HepG2 (cell line): ENCODE data around the gene EDA2R. TPM values are rescaled to one million over a fixed set of nuclear protein-coding genes. Genes with fewer than 3 reads are reported as not detected.

Experiments used
- ATAC-seq: fragments of 200-7000 bp; cut with Tn5 transposase; 3 replicates; pipeline ENCODE4 v1.9.1; 2020; ENCODE audit warnings: mild to moderate bottlenecking, moderate library complexity
- BruUV-seq: library from RNA; stranded (reverse); fragments of 400-500 nt; replicated peaks from 2 replicates; lab custom pipeline; 2021; lab: Mats Ljungman, UMichigan
- CTCF ChIA-PET: fragments of 300-600 bp; formaldehyde crosslinking; extraction: SDS; loops from one replicate; lab custom pipeline; 2021; ENCODE audit warnings: low total read pairs, inconsistent platforms, low intra/inter-chr PET ratio; lab: Yijun Ruan, JAX
- POLR2A ChIA-PET: fragments of 350-600 bp; sonication (Branson Sonifier 250); formaldehyde crosslinking; loops from one replicate; lab custom pipeline; 2020; ENCODE audit warnings: antibody characterized with exemption, inconsistent platforms; lab: Yijun Ruan, JAX
- DNase-seq: peaks from one replicate; pipeline ENCODE4 v3.0.0-alpha.2; 2015; ENCODE audit warnings: low spot score
- FAIRE-seq: peaks from 3 replicates; lab custom pipeline; 2011; peaks lifted over from hg19 to GRCh38; lab: Jason Lieb, UNC
- H2AFZ ChIP-seq: one replicate; pipeline ENCODE4 v1.6.1; 2011; ENCODE audit warnings: low read length, inconsistent platforms
- H3K27ac ChIP-seq: fragments of 300-600 bp; 3 replicates; pipeline ENCODE4 v1.8.0; 2011; ENCODE audit warnings: mixed run types, mild to moderate bottlenecking, mixed read lengths, low read length, inconsistent platforms; ENCODE audit not compliant: insufficient read depth; ENCODE audit errors: extremely low read length
- H3K27me3 ChIP-seq, 2 experiments: fragments of 200-600 bp in 1 of 2; 2 replicates in 1 of 2; 3 replicates in 1 of 2; pipeline versions ENCODE4 v1.6.0 to v1.8.0; 2011; ENCODE audit warnings: low read length in 2 of 2, mild to moderate bottlenecking in 2 of 2, moderate library complexity in 2 of 2, inconsistent platforms in 1 of 2; ENCODE audit not compliant: insufficient read depth in 2 of 2, control insufficient read depth in 1 of 2
- H3K36me3 ChIP-seq, 2 experiments: fragments of 200-600 bp in 1 of 2; replicated peaks in 1 of 2; 2 replicates in 1 of 2; 3 replicates in 1 of 2; pipeline versions ENCODE4 v1.5.1 to v1.8.0; 2011; ENCODE audit warnings: low read length in 2 of 2, inconsistent platforms in 1 of 2; ENCODE audit not compliant: insufficient read depth in 2 of 2, control insufficient read depth in 1 of 2
- H3K4me1 ChIP-seq: 2 replicates; pipeline ENCODE4 v1.5.1; 2012; ENCODE audit warnings: low read length, inconsistent platforms; ENCODE audit not compliant: insufficient read depth
- H3K4me2 ChIP-seq: 2 replicates; pipeline ENCODE4 v1.6.0; 2011; ENCODE audit warnings: low read depth, low read length, inconsistent platforms
- H3K4me3 ChIP-seq, 3 experiments: fragments of 200-600 bp in 1 of 3; sonication (generic), shearing (Covaris generic) in 1 of 3; replicated peaks in 1 of 3; 2 replicates each; pipeline ENCODE4 v1.5.1; 2011 to 2016; ENCODE audit warnings: low read length in 3 of 3, inconsistent platforms in 2 of 3, low read depth in 2 of 3, mild to moderate bottlenecking in 2 of 3, control low read depth in 1 of 3, mixed read lengths in 1 of 3; ENCODE audit not compliant: insufficient read depth in 1 of 3
- H3K79me2 ChIP-seq: one replicate; pipeline ENCODE4 v1.6.1; 2011; ENCODE audit warnings: low read length, inconsistent platforms; ENCODE audit not compliant: insufficient read depth
- H3K9ac ChIP-seq: 2 replicates; pipeline ENCODE4 v1.6.0; 2011; ENCODE audit warnings: mild to moderate bottlenecking, low read depth, low read length, inconsistent platforms; ENCODE audit not compliant: insufficient read depth
- H3K9me3 ChIP-seq: 2 replicates; pipeline ENCODE4 v1.5.1; 2012; ENCODE audit warnings: mild to moderate bottlenecking, low read length
- H4K20me1 ChIP-seq: 2 replicates; pipeline ENCODE4 v1.6.0; 2011; ENCODE audit warnings: inconsistent platforms, mild to moderate bottlenecking, low read length, moderate library complexity; ENCODE audit not compliant: insufficient read depth
- AKAP8 ChIP-seq: sonication (generic); formaldehyde crosslinking; IDR thresholded peaks from 2 replicates; pipeline ENCODE4 v1.5.1; 2020; ENCODE audit warnings: mild to moderate bottlenecking, missing genetic modification reagents
- MTA1 ChIP-seq: sonication (generic); formaldehyde crosslinking; IDR thresholded peaks from 2 replicates; pipeline ENCODE4 v1.4.0; 2020; ENCODE audit warnings: missing genetic modification reagents, mild to moderate bottlenecking, borderline replicate concordance
- NFKBIZ ChIP-seq: IDR thresholded peaks from 2 replicates; pipeline ENCODE4 v1.6.1; 2018; ENCODE audit warnings: missing genetic modification reagents, missing compliant biosample characterization
- REXO4 ChIP-seq: sonication (generic); formaldehyde crosslinking; IDR thresholded peaks from 2 replicates; pipeline ENCODE4 v1.8.0; 2022; ENCODE audit warnings: missing genetic modification reagents, mild to moderate bottlenecking, borderline replicate concordance
- SALL2 ChIP-seq: sonication (generic); formaldehyde crosslinking; IDR thresholded peaks from 2 replicates; pipeline ENCODE4 v1.8.1; 2023; ENCODE audit warnings: mild to moderate bottlenecking, missing genetic modification reagents, inconsistent platforms
- ZNF547 ChIP-seq: sonication (generic); formaldehyde crosslinking; IDR thresholded peaks from 2 replicates; pipeline ENCODE4 v1.5.1; 2020; ENCODE audit warnings: mild to moderate bottlenecking, missing genetic modification reagents
- WGBS: methylation state at CpG from one replicate; pipeline ENCODE4 v1.1.6; 2017; ENCODE audit warnings: low lambda C conversion rate; 5-methylcytosine and 5-hydroxymethylcytosine counted together
- in situ Hi-C: cut with HindIII; loops from 2 replicates; pipeline ENCODE4 v1.10.0; 2017; ENCODE audit warnings: low pct_unique_long_range_greater_than_20kb; ENCODE audit not compliant: extremely low pct_ligation_motif_present
- intact Hi-C: fragments of 100-400 bp; cut with micrococcal nuclease; formaldehyde crosslinking; loops from one replicate; pipeline ENCODE4 v1.10.0; 2022; ENCODE audit not compliant: unreplicated experiment
- polyA plus RNA-seq, 8 experiments: library from polyadenylated mRNA; depleted of rRNA in 3 of 8; stranded (reverse) in 7 of 8; unstranded in 1 of 8; fragments of >200 nt; fragmentation: Illumina TruSeq in 4 of 8; extraction: Trizol in 4 of 8; gene quantifications; 2 replicates each; pipeline versions ENCODE4 v1.2.1 to v1.2.3, GENCODE V29; 2011 to 2016; ENCODE audit warnings: low read depth in 4 of 8, missing spikeins in 1 of 8, mixed read lengths in 1 of 8; ENCODE audit not compliant: insufficient read depth in 1 of 8
- total RNA-seq, 5 experiments: library from RNA; depleted of rRNA; stranded (reverse); fragments of >200 nt; fragmentation: Illumina TruSeq; extraction: Trizol; gene quantifications; 2 replicates each; pipeline ENCODE4 v1.2.3, GENCODE V29; 2016; ENCODE audit warnings: low read depth in 1 of 5
- TF ChIP-seq, protein P1 (sequence below): sonication (generic); formaldehyde crosslinking; IDR thresholded peaks from 2 replicates; pipeline ENCODE4 v1.4.0; 2020; ENCODE audit warnings: missing genetic modification reagents
- TF ChIP-seq, protein P2 (sequence below): sonication (generic); formaldehyde crosslinking; IDR thresholded peaks from 2 replicates; pipeline ENCODE4 v1.5.1; 2020; ENCODE audit warnings: missing genetic modification reagents, mild to moderate bottlenecking, borderline replicate concordance
- TF ChIP-seq, protein P3 (sequence below): sonication (generic); formaldehyde crosslinking; conservative IDR thresholded peaks from 2 replicates; pipeline ENCODE4 v1.8.0; 2022; ENCODE audit warnings: mild to moderate bottlenecking, moderate library complexity, missing genetic modification reagents

Gene EDA2R
- total and polyA plus RNA-seq, 2 of the 13 experiments (the other 11 are each of a cell fraction or from before 2014, with no cell fraction given) = 10.0 to 12.0 TPM

DNA sequence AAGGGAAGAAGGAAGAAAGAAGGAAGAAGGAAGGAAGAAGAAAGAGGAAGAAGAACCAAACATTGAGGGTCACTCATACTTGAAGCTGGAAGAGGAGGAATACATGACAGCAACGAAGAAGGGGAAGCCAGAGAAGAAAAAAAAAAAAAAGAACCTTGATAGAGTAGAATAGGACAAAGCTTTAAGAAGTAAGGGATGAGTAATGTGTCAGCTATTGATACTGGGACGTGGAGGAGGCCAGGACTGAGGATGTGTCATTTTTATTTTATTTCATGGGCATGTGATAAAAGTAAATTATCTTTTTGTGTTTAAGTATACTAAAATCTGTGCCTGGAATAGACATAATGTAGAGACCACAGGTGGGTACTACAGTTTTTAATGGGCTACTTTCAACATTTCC lies 6.4 kb downstream of the EDA2R start:
- Histone ChIP-seq H4K20me1 (no peaks in the 10 kb centered on the region), H2AFZ (no peak overlapping the region), H3K4me3 (no peak overlapping the region), H3K4me1 (peaks cover 28% of the 10 kb centered on the region), H3K79me2 (peaks cover 57% of the 10 kb centered on the region), H3K27ac (no peak overlapping the region), H3K4me2 (no peak overlapping the region), H3K9ac (no peak overlapping the region), H3K36me3 (no peaks in the 10 kb centered on the region), H3K9me3 (no peaks in the 10 kb centered on the region), H3K27me3 (no peaks in the 10 kb centered on the region)
- FAIRE-seq = no peak
- TF ChIP-seq MTA1 (CRISPR knock-in tag) (no peak), SALL2 (no peak), ZNF547 (no peak), AKAP8 (CRISPR knock-in tag) (no peak), NFKBIZ (no peak), REXO4 (CRISPR knock-in tag) (no peak)
- TF ChIP-seq, protein P1, sequence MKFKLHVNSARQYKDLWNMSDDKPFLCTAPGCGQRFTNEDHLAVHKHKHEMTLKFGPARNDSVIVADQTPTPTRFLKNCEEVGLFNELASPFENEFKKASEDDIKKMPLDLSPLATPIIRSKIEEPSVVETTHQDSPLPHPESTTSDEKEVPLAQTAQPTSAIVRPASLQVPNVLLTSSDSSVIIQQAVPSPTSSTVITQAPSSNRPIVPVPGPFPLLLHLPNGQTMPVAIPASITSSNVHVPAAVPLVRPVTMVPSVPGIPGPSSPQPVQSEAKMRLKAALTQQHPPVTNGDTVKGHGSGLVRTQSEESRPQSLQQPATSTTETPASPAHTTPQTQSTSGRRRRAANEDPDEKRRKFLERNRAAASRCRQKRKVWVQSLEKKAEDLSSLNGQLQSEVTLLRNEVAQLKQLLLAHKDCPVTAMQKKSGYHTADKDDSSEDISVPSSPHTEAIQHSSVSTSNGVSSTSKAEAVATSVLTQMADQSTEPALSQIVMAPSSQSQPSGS = no peak
- TF ChIP-seq, protein P2, sequence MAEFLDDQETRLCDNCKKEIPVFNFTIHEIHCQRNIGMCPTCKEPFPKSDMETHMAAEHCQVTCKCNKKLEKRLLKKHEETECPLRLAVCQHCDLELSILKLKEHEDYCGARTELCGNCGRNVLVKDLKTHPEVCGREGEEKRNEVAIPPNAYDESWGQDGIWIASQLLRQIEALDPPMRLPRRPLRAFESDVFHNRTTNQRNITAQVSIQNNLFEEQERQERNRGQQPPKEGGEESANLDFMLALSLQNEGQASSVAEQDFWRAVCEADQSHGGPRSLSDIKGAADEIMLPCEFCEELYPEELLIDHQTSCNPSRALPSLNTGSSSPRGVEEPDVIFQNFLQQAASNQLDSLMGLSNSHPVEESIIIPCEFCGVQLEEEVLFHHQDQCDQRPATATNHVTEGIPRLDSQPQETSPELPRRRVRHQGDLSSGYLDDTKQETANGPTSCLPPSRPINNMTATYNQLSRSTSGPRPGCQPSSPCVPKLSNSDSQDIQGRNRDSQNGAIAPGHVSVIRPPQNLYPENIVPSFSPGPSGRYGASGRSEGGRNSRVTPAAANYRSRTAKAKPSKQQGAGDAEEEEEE (CRISPR knock-in tag) = no peak
- TF ChIP-seq, protein P3, sequence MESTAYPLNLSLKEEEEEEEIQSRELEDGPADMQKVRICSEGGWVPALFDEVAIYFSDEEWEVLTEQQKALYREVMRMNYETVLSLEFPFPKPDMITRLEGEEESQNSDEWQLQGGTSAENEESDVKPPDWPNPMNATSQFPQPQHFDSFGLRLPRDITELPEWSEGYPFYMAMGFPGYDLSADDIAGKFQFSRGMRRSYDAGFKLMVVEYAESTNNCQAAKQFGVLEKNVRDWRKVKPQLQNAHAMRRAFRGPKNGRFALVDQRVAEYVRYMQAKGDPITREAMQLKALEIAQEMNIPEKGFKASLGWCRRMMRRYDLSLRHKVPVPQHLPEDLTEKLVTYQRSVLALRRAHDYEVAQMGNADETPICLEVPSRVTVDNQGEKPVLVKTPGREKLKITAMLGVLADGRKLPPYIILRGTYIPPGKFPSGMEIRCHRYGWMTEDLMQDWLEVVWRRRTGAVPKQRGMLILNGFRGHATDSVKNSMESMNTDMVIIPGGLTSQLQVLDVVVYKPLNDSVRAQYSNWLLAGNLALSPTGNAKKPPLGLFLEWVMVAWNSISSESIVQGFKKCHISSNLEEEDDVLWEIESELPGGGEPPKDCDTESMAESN (CRISPR knock-in tag) = no peak
- WGBS = 93% methylated on average over 2 of the region's 2 CpGs
- no peak for ATAC-seq
- BruUV-seq = no TSS peak
- ChIA-PET POLR2A (no interaction called here), CTCF (no interaction called here)
- DNase-seq = no peak
- in situ Hi-C loops (no loop called here), intact Hi-C loops (no loop called here)
